KMS-11 (cell line): ENCODE data around the gene BIN1.

ENCODE experiments used
- H2AFZ ChIP-seq: fragments of 200-600 bp; sonication (generic); 2 replicates; pipeline ENCODE4 v1.6.1; 2016; ENCODE audit warnings: antibody characterized with exemption, mixed run types, low read depth
- H3K27ac ChIP-seq: fragments of 200-600 bp; sonication (generic); 2 replicates; pipeline ENCODE4 v1.6.1; 2016; ENCODE audit warnings: mild to moderate bottlenecking, mixed run types
- H3K27me3 ChIP-seq: fragments of 200-600 bp; sonication (generic); 2 replicates; pipeline ENCODE4 v1.6.1; 2017; ENCODE audit warnings: mild to moderate bottlenecking, low read depth, mixed run types, moderate library complexity; ENCODE audit not compliant: insufficient read depth
- H3K36me3 ChIP-seq: fragments of 200-600 bp; sonication (generic); 2 replicates; pipeline ENCODE4 v1.6.1; 2017; ENCODE audit warnings: mild to moderate bottlenecking, mixed run types; ENCODE audit not compliant: insufficient read depth
- H3K4me1 ChIP-seq: fragments of 200-600 bp; sonication (generic); 2 replicates; pipeline ENCODE4 v1.6.1; 2016; ENCODE audit warnings: mild to moderate bottlenecking, low read depth, mixed run types; ENCODE audit not compliant: poor library complexity, severe bottlenecking
- H3K4me2 ChIP-seq: fragments of 200-600 bp; sonication (generic); 2 replicates; pipeline ENCODE4 v1.7.0; 2016; ENCODE audit warnings: mild to moderate bottlenecking, mixed run types
- H3K4me3 ChIP-seq: fragments of 200-600 bp; sonication (generic); IDR thresholded peaks from 2 replicates; pipeline ENCODE4 v1.6.1; 2017; ENCODE audit warnings: low read depth, low read length, mixed read lengths; ENCODE audit not compliant: insufficient read depth
- H3K79me2 ChIP-seq: fragments of 200-600 bp; sonication (generic); 2 replicates; pipeline ENCODE4 v1.6.1; 2016; ENCODE audit warnings: low read depth, mixed run types; ENCODE audit not compliant: insufficient read depth
- H3K9ac ChIP-seq: fragments of 200-600 bp; sonication (generic); 2 replicates; pipeline ENCODE4 v1.6.1; 2016; ENCODE audit warnings: mild to moderate bottlenecking, mixed run types
- H4K20me1 ChIP-seq: fragments of 200-600 bp; sonication (generic); 2 replicates; pipeline ENCODE4 v1.6.1; 2016; ENCODE audit warnings: mild to moderate bottlenecking, mixed run types; ENCODE audit not compliant: insufficient read depth
- CTCF ChIP-seq: fragments of 200-600 bp; sonication (generic); conservative IDR thresholded peaks from 2 replicates; pipeline ENCODE4 v1.6.1; 2017; ENCODE audit warnings: low read depth, mild to moderate bottlenecking, antibody characterized with exemption, low read length, moderate library complexity, mixed read lengths

BIN1 gene

GRCh38 chr2:127059559-127059958 lies 47.4 kb downstream of the BIN1 start:
- H3K27me3 ChIP-seq = no peaks in the 10 kb centered on the region
- H3K4me2 ChIP-seq = no peak overlapping the region
- no peaks in the 10 kb centered on the region for H3K79me2 ChIP-seq
- H3K9ac ChIP-seq = no peak overlapping the region
- H3K27ac ChIP-seq = no peak overlapping the region
- no peaks in the 10 kb centered on the region for H3K36me3 ChIP-seq
- no peak overlapping the region for H2AFZ ChIP-seq
- no peaks in the 10 kb centered on the region for H4K20me1 ChIP-seq
- no peak overlapping the region for H3K4me3 ChIP-seq
- H3K4me1 ChIP-seq = no peaks in the 10 kb centered on the region
- TF ChIP-seq CTCF = no peak

DNA sequence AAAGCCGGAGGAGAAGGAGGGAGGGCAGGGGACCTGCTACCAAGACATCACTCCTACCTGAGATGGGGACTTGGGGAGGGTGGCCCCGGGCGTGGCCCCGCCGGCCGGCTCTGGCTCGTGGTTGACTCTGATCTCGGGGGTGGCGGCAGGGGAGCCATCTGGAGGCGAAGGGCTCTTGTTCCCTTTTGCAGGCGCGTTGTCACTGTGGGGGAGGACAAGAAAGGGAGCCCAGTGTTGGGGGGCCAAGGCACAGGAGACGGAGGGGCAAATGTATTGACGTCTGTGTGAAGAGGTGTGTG lies 48.1 kb downstream of the BIN1 start:
- H3K79me2 ChIP-seq = no peaks in the 10 kb centered on the region
- no peak overlapping the region for H2AFZ ChIP-seq
- H4K20me1 ChIP-seq = no peaks in the 10 kb centered on the region
- no peaks in the 10 kb centered on the region for H3K36me3 ChIP-seq
- no peak overlapping the region for H3K4me3 ChIP-seq
- TF ChIP-seq CTCF = no peak
- no peak overlapping the region for H3K4me2 ChIP-seq
- no peak overlapping the region for H3K27ac ChIP-seq
- no peaks in the 10 kb centered on the region for H3K27me3 ChIP-seq
- H3K4me1 ChIP-seq = no peaks in the 10 kb centered on the region
- no peak overlapping the region for H3K9ac ChIP-seq

- TF ChIP-seq CTCF = no peak
- H3K36me3 ChIP-seq = no peaks in the 10 kb centered on the region
- H3K4me2 ChIP-seq = no peak overlapping the region
- no peaks in the 10 kb centered on the region for H3K4me1 ChIP-seq
- H3K9ac ChIP-seq = no peak overlapping the region
- H4K20me1 ChIP-seq = no peaks in the 10 kb centered on the region
- no peak overlapping the region for H2AFZ ChIP-seq
- no peak overlapping the region for H3K27ac ChIP-seq
- no peaks in the 10 kb centered on the region for H3K27me3 ChIP-seq
- H3K79me2 ChIP-seq = no peaks in the 10 kb centered on the region
- no peak overlapping the region for H3K4me3 ChIP-seq
These were observed 48.6 kb downstream of the BIN1 start for GRCh38 chr2:127058246-127058953.

DNA sequence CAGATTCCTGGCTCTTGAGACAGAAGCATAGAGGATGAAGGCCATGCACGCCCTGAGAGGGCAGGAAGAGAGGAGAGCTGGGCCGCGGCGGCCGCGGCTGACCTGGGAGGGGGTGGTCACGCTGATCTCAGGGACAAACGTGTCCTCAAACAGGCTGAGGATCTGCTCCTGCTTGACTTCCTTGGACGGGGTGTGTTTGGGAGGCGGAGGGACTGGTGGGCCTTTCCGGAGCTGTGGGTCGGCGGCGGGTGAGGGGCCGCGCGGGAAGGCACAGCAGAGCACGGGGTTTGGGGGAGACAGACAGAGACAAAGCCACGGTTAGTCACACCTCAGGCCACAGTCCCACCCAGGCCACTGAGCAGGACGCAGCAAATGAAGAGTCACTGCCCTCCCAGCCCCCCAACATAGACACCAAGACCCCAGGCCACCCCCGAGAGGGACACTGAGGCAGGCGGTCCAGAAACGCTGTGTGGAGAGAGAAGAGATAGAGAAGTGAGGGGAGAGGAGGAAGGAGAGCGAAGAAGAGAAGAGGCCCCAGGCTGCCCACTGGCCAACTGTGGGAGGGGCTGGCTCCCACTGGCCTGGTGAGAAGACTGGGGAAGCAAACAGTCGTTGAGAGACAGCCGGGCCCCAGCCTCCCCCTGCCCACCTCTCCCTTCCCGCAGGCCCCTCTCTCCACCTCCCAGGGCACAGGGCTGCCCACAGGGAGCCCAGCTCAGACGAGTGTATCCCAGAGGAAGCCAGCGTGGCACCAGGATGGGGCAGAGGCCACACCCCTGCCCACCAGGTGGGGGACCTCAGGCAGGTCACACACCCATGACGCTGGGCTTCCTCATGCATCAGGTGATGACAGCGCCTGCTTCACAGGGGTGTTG lies 49.3 kb downstream of the BIN1 start:
- Histone ChIP-seq H3K27ac (no peak overlapping the region), H3K9ac (no peak overlapping the region), H3K4me1 (no peaks in the 10 kb centered on the region), H3K79me2 (no peaks in the 10 kb centered on the region), H2AFZ (no peak overlapping the region), H3K4me3 (no peak overlapping the region), H3K36me3 (no peaks in the 10 kb centered on the region), H3K4me2 (no peak overlapping the region), H3K27me3 (no peaks in the 10 kb centered on the region), H4K20me1 (no peaks in the 10 kb centered on the region)
- no peak for TF ChIP-seq CTCF
